Hepatocyte (in vitro differentiated cells): ENCODE measurements around the gene ZSCAN2.

ENCODE experiments used
- EZH2 ChIP-seq: fragments of 200-600 bp; sonication (generic); IDR thresholded peaks from 2 replicates; pipeline ENCODE4 v1.6.1; 2016; ENCODE audit warnings: antibody characterized with exemption, mild to moderate bottlenecking, borderline replicate concordance
- TF ChIP-seq, protein P1 (sequence below): fragments of 200-600 bp; sonication (generic); IDR thresholded peaks from 2 replicates; pipeline ENCODE4 v1.5.1; 2016; ENCODE audit warnings: antibody characterized with exemption, mild to moderate bottlenecking; ENCODE audit not compliant: poor library complexity

DNA sequence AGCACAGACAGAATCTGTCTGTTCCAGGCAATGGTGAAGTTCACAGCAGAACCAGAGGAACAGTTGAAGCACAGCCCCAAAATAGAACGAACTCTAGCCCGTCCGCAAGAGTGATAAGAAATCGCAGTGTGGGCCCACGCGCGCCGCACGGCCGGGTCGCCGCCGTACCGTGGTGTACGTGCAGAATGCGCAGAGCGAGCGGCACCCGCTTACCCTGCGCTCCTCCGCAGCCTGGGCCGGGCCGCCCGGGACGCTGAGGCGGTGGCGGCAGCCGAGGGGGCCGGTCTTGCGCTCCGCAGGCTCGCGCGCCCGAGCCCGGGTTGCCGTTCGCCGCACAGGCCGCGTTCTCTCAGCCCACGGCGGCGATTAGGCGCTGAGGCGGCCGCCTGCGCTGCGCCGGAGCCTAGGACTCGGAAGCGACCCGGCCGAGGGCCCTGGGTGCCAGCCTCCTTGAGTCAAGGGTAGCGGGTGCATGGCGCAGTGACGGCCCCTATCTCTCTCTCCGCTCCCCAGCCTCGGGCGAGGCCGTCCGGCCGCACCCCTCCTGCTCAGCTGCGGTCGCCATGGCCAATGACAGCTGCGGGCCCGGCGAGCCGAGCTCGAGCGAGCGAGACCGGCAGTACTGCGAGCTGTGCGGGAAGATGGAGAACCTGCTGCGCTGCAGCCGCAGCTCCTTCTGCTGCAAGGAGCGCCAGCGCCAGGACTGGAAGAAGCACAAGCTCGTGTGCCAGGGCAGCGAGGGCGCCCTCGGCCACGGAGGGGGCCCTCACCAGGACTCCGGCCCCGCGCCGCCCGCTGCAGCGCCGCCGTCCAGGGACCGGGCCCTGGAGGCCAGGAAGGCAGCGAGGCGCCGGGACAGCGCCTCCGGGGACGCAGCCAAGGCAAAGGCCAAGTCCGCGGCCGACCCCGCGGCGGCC lies 32.8 kb downstream of the ZSCAN2 start:
- no peak for TF ChIP-seq EZH2
- TF ChIP-seq, protein P1, sequence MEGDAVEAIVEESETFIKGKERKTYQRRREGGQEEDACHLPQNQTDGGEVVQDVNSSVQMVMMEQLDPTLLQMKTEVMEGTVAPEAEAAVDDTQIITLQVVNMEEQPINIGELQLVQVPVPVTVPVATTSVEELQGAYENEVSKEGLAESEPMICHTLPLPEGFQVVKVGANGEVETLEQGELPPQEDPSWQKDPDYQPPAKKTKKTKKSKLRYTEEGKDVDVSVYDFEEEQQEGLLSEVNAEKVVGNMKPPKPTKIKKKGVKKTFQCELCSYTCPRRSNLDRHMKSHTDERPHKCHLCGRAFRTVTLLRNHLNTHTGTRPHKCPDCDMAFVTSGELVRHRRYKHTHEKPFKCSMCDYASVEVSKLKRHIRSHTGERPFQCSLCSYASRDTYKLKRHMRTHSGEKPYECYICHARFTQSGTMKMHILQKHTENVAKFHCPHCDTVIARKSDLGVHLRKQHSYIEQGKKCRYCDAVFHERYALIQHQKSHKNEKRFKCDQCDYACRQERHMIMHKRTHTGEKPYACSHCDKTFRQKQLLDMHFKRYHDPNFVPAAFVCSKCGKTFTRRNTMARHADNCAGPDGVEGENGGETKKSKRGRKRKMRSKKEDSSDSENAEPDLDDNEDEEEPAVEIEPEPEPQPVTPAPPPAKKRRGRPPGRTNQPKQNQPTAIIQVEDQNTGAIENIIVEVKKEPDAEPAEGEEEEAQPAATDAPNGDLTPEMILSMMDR: no peak
